ENCODE data around the gene VWA3B. TPM values are rescaled to one million over a fixed set of nuclear protein-coding genes. Genes with fewer than 3 reads are reported as not detected.
"Not testable (repeated sequence)": the region's sequence is repeated elsewhere in the genome, so short reads cannot be mapped to it uniquely, and the experiment has no call there.

The VWA3B gene
- total RNA-seq, 1 donor from 2014 or later = not detected

DNA sequence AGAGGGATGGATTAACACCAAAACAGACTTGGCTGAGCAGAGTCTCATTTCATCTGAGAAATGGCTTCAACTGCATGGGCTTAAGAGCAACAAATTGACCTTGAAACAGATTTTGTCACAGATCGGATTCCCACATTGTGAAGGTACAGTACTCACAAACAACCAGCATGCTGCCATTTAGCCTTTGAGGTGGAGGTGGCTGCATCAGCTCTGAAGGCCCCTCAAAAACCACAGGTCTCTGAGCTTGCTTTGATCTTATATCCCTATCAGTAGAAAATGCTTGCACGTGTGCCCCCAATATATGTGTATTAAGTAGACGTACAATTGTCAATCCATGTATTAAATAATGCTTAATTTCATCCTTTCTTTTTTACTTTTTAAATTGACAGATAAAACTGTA, 6.2 kb downstream of the VWA3B start:
- Mint-ChIP-seq H3K27ac (ENCODE audit: unreplicated experiment) (no peak overlapping the region), H3K4me1 (ENCODE audit: low read depth, unreplicated experiment) (no peaks in the 10 kb centered on the region), H3K27me3 (ENCODE audit: low read depth, unreplicated experiment) (peaks cover 31% of the 10 kb centered on the region), H3K4me3 (ENCODE audit: unreplicated experiment) (no peak overlapping the region), H3K9me3 (ENCODE audit: unreplicated experiment) (peaks cover 9% of the 10 kb centered on the region), H3K36me3 (ENCODE audit: low read depth, unreplicated experiment) (no peaks in the 10 kb centered on the region)
- Histone ChIP-seq H2AFZ (ENCODE audit: low read depth, low read length) (no peak overlapping the region), H3K79me2 (ENCODE audit: insufficient read depth, low read length) (no peaks in the 10 kb centered on the region), H3K4me1 (ENCODE audit: insufficient read depth, low read length) (no peaks in the 10 kb centered on the region), H4K20me1 (ENCODE audit: insufficient read depth, low read length) (no peaks in the 10 kb centered on the region), H3K9me3 (ENCODE audit: insufficient read depth, low read depth, low read length) (no peaks in the 10 kb centered on the region), H3K27me3 (ENCODE audit: insufficient read depth, low read length) (peaks cover 5% of the 10 kb centered on the region), H3K9ac (ENCODE audit: low read length) (no peak overlapping the region), H3K4me3 (ENCODE audit: insufficient read depth, low read depth, low read length) (no peak overlapping the region), H3K4me2 (ENCODE audit: low read length) (no peak overlapping the region), H3K27ac (ENCODE audit: low read depth, low read length) (no peak overlapping the region), H3K36me3 (ENCODE audit: insufficient read depth, low read length) (no peaks in the 10 kb centered on the region)
- TF ChIP-seq CTCF (IDR thresholded peaks at IDR 0.05; ENCODE audit: insufficient read depth, low read depth, low read length) (no peak), EZH2 (IDR thresholded peaks at IDR 0.05; ENCODE audit: insufficient read depth, low read length) (no peak)
- DNase-seq (ENCODE audit: low read depth) = no peak
- no peak for FAIRE-seq

GRCh38 chr2:98093611-98094010, 6.6 kb downstream of the VWA3B start:
- no peak for TF ChIP-seq CTCF (IDR thresholded peaks at IDR 0.05; ENCODE audit: insufficient read depth, low read depth, low read length)
- no peak for TF ChIP-seq EZH2 (IDR thresholded peaks at IDR 0.05; ENCODE audit: insufficient read depth, low read length)
- no peaks in the 10 kb centered on the region for H4K20me1 ChIP-seq (ENCODE audit: insufficient read depth, low read length)
- Mint-ChIP-seq H3K4me3 (ENCODE audit: unreplicated experiment) (no peak overlapping the region), H3K9me3 (ENCODE audit: unreplicated experiment) (peaks cover 9% of the 10 kb centered on the region), H3K4me1 (ENCODE audit: low read depth, unreplicated experiment) (no peaks in the 10 kb centered on the region), H3K27me3 (ENCODE audit: low read depth, unreplicated experiment) (peaks cover 26% of the 10 kb centered on the region), H3K36me3 (ENCODE audit: low read depth, unreplicated experiment) (no peaks in the 10 kb centered on the region), H3K27ac (ENCODE audit: unreplicated experiment) (no peak overlapping the region)
- DNase-seq (ENCODE audit: low read depth) = no peak
- no peak overlapping the region for H2AFZ ChIP-seq (ENCODE audit: low read depth, low read length)
- no peaks in the 10 kb centered on the region for H3K9me3 ChIP-seq (ENCODE audit: insufficient read depth, low read depth, low read length)
- H3K27me3 ChIP-seq (ENCODE audit: insufficient read depth, low read length) = peaks cover 3% of the 10 kb centered on the region
- no peak overlapping the region for H3K4me3 ChIP-seq (ENCODE audit: insufficient read depth, low read depth, low read length)
- no peaks in the 10 kb centered on the region for H3K4me1 ChIP-seq (ENCODE audit: insufficient read depth, low read length)
- no peak overlapping the region for H3K9ac ChIP-seq (ENCODE audit: low read length)
- no peak overlapping the region for H3K4me2 ChIP-seq (ENCODE audit: low read length)
- no peaks in the 10 kb centered on the region for H3K79me2 ChIP-seq (ENCODE audit: insufficient read depth, low read length)
- H3K36me3 ChIP-seq (ENCODE audit: insufficient read depth, low read length) = no peaks in the 10 kb centered on the region
- no peak for FAIRE-seq
- no peak overlapping the region for H3K27ac ChIP-seq (ENCODE audit: low read depth, low read length)

- Mint-ChIP-seq H3K4me3 (ENCODE audit: unreplicated experiment) (no peak overlapping the region), H3K9me3 (ENCODE audit: unreplicated experiment) (peaks cover 9% of the 10 kb centered on the region), H3K36me3 (ENCODE audit: low read depth, unreplicated experiment) (no peaks in the 10 kb centered on the region), H3K27ac (ENCODE audit: unreplicated experiment) (no peak overlapping the region), H3K27me3 (ENCODE audit: low read depth, unreplicated experiment) (peaks cover 2% of the 10 kb centered on the region), H3K4me1 (ENCODE audit: low read depth, unreplicated experiment) (no peaks in the 10 kb centered on the region)
- H3K9me3 ChIP-seq (ENCODE audit: insufficient read depth, low read depth, low read length) = no peaks in the 10 kb centered on the region
- H3K4me3 ChIP-seq (ENCODE audit: insufficient read depth, low read depth, low read length) = no peak overlapping the region
- H3K9ac ChIP-seq (ENCODE audit: low read length) = no peak overlapping the region
- H3K27ac ChIP-seq (ENCODE audit: low read depth, low read length) = no peak overlapping the region
- TF ChIP-seq EZH2 (IDR thresholded peaks at IDR 0.05; ENCODE audit: insufficient read depth, low read length) (no peak), CTCF (IDR thresholded peaks at IDR 0.05; ENCODE audit: insufficient read depth, low read depth, low read length) (no peak)
- H3K27me3 ChIP-seq (ENCODE audit: insufficient read depth, low read length) = no peaks in the 10 kb centered on the region
- H3K36me3 ChIP-seq (ENCODE audit: insufficient read depth, low read length) = no peaks in the 10 kb centered on the region
- no peak overlapping the region for H3K4me2 ChIP-seq (ENCODE audit: low read length)
- H2AFZ ChIP-seq (ENCODE audit: low read depth, low read length) = no peak overlapping the region
- no peaks in the 10 kb centered on the region for H4K20me1 ChIP-seq (ENCODE audit: insufficient read depth, low read length)
- FAIRE-seq = no peak
- no peaks in the 10 kb centered on the region for H3K79me2 ChIP-seq (ENCODE audit: insufficient read depth, low read length)
- no peaks in the 10 kb centered on the region for H3K4me1 ChIP-seq (ENCODE audit: insufficient read depth, low read length)
- DNase-seq (ENCODE audit: low read depth) = no peak
Measured at GRCh38 chr2:98099939-98100743, 13.2 kb downstream of the VWA3B start.

DNA sequence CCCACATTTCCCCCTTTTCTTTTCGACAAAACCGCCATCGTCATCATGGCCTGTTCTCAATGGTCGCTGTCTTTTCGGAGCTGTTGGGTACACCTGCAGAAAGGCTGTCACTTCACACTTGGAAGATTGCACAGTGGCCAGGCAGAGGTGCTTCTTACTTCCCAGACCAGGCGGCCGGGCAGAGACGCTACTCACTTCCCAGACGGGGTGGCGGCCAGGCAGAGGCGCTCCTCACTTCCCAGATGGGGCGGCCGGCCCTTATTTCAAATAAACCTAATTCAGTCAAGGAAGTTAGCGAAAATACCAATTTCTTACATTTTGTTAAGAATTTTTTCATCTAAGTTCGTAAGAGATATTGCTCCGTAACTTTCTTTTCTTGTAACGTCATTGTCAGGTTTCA, 15.3 kb downstream of the VWA3B start:
- H3K9ac ChIP-seq (ENCODE audit: low read length); DNase-seq (ENCODE audit: low read depth); H3K36me3 Mint-ChIP-seq (ENCODE audit: low read depth, unreplicated experiment); H2AFZ ChIP-seq (ENCODE audit: low read depth, low read length); H3K79me2 ChIP-seq (ENCODE audit: insufficient read depth, low read length); H3K36me3 ChIP-seq (ENCODE audit: insufficient read depth, low read length); H3K4me3 ChIP-seq (ENCODE audit: insufficient read depth, low read depth, low read length); H3K4me1 ChIP-seq (ENCODE audit: insufficient read depth, low read length); H3K27ac ChIP-seq (ENCODE audit: low read depth, low read length); H3K4me1 Mint-ChIP-seq (ENCODE audit: low read depth, unreplicated experiment); FAIRE-seq; H3K9me3 Mint-ChIP-seq (ENCODE audit: unreplicated experiment); H3K27me3 Mint-ChIP-seq (ENCODE audit: low read depth, unreplicated experiment); H4K20me1 ChIP-seq (ENCODE audit: insufficient read depth, low read length); H3K9me3 ChIP-seq (ENCODE audit: insufficient read depth, low read depth, low read length); H3K27me3 ChIP-seq (ENCODE audit: insufficient read depth, low read length); H3K4me2 ChIP-seq (ENCODE audit: low read length); H3K27ac Mint-ChIP-seq (ENCODE audit: unreplicated experiment); H3K4me3 Mint-ChIP-seq (ENCODE audit: unreplicated experiment): not testable (repeated sequence)

Measured in astrocyte (in vitro differentiated cells and primary cell).